Pancreas (tissue), 10 donors: ENCODE measurements around the gene SNED1. TPM values are rescaled to one million over a fixed set of nuclear protein-coding genes. Genes with fewer than 3 reads are reported as not detected.

Experiments used
- ATAC-seq, 4 donors: fragments of 200-7000 bp; cut with Tn5 transposase; one replicate each; pipeline versions ENCODE4 v1.8.0 to v1.9.1; 2020; ENCODE audit warnings: mild to moderate bottlenecking in 4 of 4, moderate library complexity in 4 of 4
- DNase-seq, 6 donors: peaks; one replicate each; pipeline ENCODE4 v3.0.0-alpha.2; 2020
- FAIRE-seq: peaks from 2 replicates; lab custom pipeline; 2012; peaks lifted over from hg19 to GRCh38; lab: Jason Lieb, UNC
- H3K27ac ChIP-seq, 4 donors: fragments of 200-600 bp; sonication (generic); 1 replicate in 3 of 4; 2 replicates in 1 of 4; pipeline versions ENCODE4 v1.5.0 to v1.8.0; 2020
- H3K27me3 ChIP-seq, 4 donors: fragments of 200-600 bp; one replicate each; pipeline ENCODE4 v1.8.0; 2021
- H3K36me3 ChIP-seq, 3 donors: fragments of 200-600 bp; sonication (generic) in 1 of 3; one replicate each; pipeline versions ENCODE4 v1.5.0 to v1.8.0; 2020 to 2021
- H3K4me1 ChIP-seq, 3 donors: fragments of 200-600 bp; one replicate each; pipeline ENCODE4 v1.8.0; 2021
- H3K4me3 ChIP-seq, 4 donors: fragments of 200-600 bp; sonication (generic) in 2 of 4; one replicate each; pipeline versions ENCODE4 v1.5.0 to v1.8.0; 2020 to 2021
- H3K9me3 ChIP-seq, 4 donors: fragments of 200-600 bp; one replicate each; pipeline ENCODE4 v1.8.0; 2021
- WGBS, 2 donors: extraction: QIAGEN DNeasy Blood & Tissue Kit; methylation state at CpG; one replicate each; pipeline ENCODE4 v1.1.7; 2013; 5-methylcytosine and 5-hydroxymethylcytosine counted together
- intact Hi-C, 3 donors: fragments of 100-400 bp; cut with DNase I; formaldehyde crosslinking; loops; one replicate each; pipeline versions ENCODE4 v1.11.1 to v1.14.2; 2022
- polyA plus RNA-seq, 2 donors: library from polyadenylated mRNA; stranded (reverse); fragments of 200-250 nt; gene quantifications; one replicate each; pipeline ENCODE4 v1.2.3, GENCODE V29; 2013
- total RNA-seq, 6 donors: library from RNA; stranded (reverse); fragmentation: NEBNext Ultra II Directional in 4 of 6; extraction: Animal tissue kit (Norgen Biotek cat#: 25700) in 4 of 6; gene quantifications; one replicate each; pipeline versions ENCODE4 v1.2.1 to v1.2.4, GENCODE V29; 2021 to 2023
- TF ChIP-seq, protein P1 (sequence below), 4 donors: fragments of 200-600 bp; sonication (generic) in 3 of 4; IDR thresholded peaks; one replicate each; pipeline versions ENCODE4 v1.5.0 to v1.8.0; 2021; ENCODE audit warnings: antibody characterized with exemption in 4 of 4
- donor health status: healthy with polysubstance abuse.
- donor health status: DM: no; HTN: no; CAD: no; lungs with moderate emphysema.
- donor health status: DM: no; HTN: no; CAD: no.
- donor health status: control.
- donor health status: control.
- donor health status: Bipolar disorder and iron deficiency.
- donor health status: DM: yes; HTN: yes; CAD: no.
- donor health status: DM: no; HTN: no; CAD: no.
- donor health status: DM: no; HTN: no; CAD: no.
- donor health status: DM: yes; HTN: yes; CAD: no.

SNED1 gene
- total and polyA plus RNA-seq, 8 donors, result 6.6 to 19.2 (median 10.0) TPM

DNA sequence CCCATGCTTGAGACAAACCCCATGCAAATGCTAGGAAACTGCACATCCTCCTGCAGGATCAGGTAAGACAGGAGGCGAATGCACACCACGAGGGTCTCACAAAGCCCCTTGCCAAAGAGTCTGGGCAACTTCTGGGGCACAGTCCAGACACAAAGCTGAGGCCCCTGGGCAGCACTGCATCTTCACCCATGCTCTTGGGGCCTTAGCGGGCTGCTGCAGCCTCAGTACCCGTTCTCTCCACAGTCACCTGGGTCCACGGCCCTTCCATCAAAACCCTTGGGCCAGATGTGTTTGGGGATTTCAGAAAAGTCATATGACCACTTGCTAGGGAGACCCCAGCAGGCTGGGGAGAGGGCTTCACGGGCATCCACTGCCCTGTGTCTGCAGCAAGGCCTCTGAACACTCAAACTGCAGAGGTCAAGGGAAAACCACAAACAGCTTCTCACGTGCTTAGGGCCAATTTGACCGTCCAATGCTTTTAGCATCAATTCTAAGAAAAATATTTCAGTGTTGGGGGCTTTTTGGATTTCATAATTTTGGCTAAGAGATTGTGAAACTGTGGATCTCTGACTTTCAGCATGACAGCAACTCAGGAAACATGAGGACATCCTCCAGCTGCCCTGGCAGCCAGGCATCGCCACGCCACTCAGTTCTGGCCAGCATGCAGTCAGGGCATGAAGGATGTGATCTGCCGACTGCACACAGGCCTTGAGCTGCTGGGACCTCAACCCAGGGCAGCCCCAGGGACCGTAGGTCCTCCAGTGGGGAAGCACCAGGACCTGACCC is 130.9 kb downstream of the SNED1 start:
- TF ChIP-seq, protein P1, sequence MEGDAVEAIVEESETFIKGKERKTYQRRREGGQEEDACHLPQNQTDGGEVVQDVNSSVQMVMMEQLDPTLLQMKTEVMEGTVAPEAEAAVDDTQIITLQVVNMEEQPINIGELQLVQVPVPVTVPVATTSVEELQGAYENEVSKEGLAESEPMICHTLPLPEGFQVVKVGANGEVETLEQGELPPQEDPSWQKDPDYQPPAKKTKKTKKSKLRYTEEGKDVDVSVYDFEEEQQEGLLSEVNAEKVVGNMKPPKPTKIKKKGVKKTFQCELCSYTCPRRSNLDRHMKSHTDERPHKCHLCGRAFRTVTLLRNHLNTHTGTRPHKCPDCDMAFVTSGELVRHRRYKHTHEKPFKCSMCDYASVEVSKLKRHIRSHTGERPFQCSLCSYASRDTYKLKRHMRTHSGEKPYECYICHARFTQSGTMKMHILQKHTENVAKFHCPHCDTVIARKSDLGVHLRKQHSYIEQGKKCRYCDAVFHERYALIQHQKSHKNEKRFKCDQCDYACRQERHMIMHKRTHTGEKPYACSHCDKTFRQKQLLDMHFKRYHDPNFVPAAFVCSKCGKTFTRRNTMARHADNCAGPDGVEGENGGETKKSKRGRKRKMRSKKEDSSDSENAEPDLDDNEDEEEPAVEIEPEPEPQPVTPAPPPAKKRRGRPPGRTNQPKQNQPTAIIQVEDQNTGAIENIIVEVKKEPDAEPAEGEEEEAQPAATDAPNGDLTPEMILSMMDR (IDR thresholded peaks at IDR 0.05), result no peak
- WGBS, 2 donors, result 90 to 92% methylated on average over 12 of the region's 12 CpGs
- Histone ChIP-seq H3K4me1 (no peaks in the 10 kb centered on the region), H3K9me3 (no peaks in the 10 kb centered on the region), H3K36me3 (no peaks in the 10 kb centered on the region), H3K4me3 (no peak overlapping the region), H3K27ac (no peak overlapping the region), H3K27me3 (no peaks in the 10 kb centered on the region)
- FAIRE-seq (no peak), DNase-seq (peak in 1 of 6 donors; percentile 35), ATAC-seq (no peak)
- intact Hi-C loops, result no loop called here

DNA sequence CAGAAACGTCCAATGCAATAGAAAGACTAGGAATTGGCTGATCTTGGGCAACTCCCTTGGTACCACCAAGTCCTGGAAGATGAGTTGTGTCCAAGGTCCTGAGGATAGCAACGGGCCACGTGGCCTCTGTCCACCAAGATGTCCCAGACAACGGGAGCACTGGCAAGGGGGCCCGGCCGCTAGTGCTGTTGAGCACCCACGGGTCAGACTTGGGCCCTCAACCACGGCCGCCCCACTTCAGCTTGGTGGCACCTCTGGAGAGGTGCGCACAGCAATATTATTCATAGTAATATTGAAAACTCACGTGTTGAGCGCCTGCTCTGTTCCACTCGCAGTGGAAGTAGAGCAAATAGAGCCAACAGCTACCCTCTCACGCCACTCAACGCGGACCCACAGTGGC is 131.9 kb downstream of the SNED1 start:
- no peaks in the 10 kb centered on the region for H3K9me3 ChIP-seq
- no peak overlapping the region for H3K4me3 ChIP-seq
- TF ChIP-seq, protein P1 (IDR thresholded peaks at IDR 0.05), result no peak
- H3K36me3 ChIP-seq, result no peaks in the 10 kb centered on the region
- peak in 1 of 6 donors; percentile 55 for DNase-seq
- no peak for FAIRE-seq
- 90 to 94% methylated on average over 16 of the region's 16 CpGs for WGBS, 2 donors
- no peak for ATAC-seq
- H3K4me1 ChIP-seq, result no peaks in the 10 kb centered on the region
- H3K27ac ChIP-seq, result no peak overlapping the region
- H3K27me3 ChIP-seq, result no peaks in the 10 kb centered on the region
- intact Hi-C loops, result no loop called here

DNA sequence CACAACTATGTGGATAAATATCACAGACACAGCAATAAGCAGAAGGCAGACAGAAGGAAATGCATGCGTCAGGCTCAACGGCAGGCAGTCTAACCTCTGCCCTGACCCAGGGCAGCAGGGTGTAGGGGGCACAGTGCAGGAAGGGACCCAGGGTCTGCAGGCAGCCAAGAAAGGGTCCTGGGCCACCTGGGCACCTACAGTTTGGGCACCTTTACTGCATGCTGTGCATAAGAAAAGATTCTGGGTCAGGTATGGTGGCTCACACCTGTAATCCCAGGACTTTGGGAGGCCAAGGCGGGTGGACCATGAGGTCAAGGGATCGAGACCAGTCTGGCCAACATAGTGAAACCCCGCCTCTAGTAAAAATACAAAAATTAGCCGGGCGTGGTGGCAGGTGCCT is 133.1 kb downstream of the SNED1 start:
- no peak overlapping the region for H3K4me3 ChIP-seq
- WGBS, 2 donors, result 96 to 98% methylated on average over 7 of the region's 7 CpGs
- no peak for ATAC-seq

GRCh38 chr2:241132538-241133435 is 134.4 kb downstream of the SNED1 start:
- intact Hi-C loops, result no loop called here
- DNase-seq (peak in 3 of 6 donors; percentile 43 to 61 (median 52)), FAIRE-seq (no peak), ATAC-seq (peak; percentile 48 to 91 (median 76))
- peak overlapping the region in 2 of 4 donors; percentile 50 to 63 for H3K27ac ChIP-seq
- TF ChIP-seq, protein P1 (IDR thresholded peaks at IDR 0.05), result no peak
- no peaks in the 10 kb centered on the region for H3K27me3 ChIP-seq
- no peak overlapping the region for H3K4me3 ChIP-seq
- no peaks in the 10 kb centered on the region for H3K36me3 ChIP-seq
- no peaks in the 10 kb centered on the region for H3K9me3 ChIP-seq
- 70 to 72% methylated on average over 14 of the region's 14 CpGs for WGBS, 2 donors
- H3K4me1 ChIP-seq, result no peaks in the 10 kb centered on the region

More for the DNA sequence above, 133.1 kb downstream of the SNED1 start:
- Histone ChIP-seq H3K9me3 (no peaks in the 10 kb centered on the region), H3K27ac (no peak overlapping the region), H3K4me1 (no peaks in the 10 kb centered on the region), H3K27me3 (no peaks in the 10 kb centered on the region), H3K36me3 (no peaks in the 10 kb centered on the region)
- DNase-seq, result peak in 1 of 6 donors; percentile 19
- intact Hi-C loops, result no loop called here
- FAIRE-seq, result no peak
- TF ChIP-seq, protein P1 (IDR thresholded peaks at IDR 0.05), result no peak
